Mucosa of rectum (tissue), 2 donors: ENCODE data around the gene MRFAP1L1.

Experiments
- H3K27ac ChIP-seq, 2 donors: one replicate each; pipeline ENCODE4 v1.7.0; 2013; ENCODE audit warnings: inconsistent platforms in 2 of 2, low read depth in 2 of 2, low read length in 2 of 2
- H3K27me3 ChIP-seq, 2 donors: one replicate each; pipeline ENCODE4 v1.7.0; 2013; ENCODE audit warnings: low read length in 2 of 2; ENCODE audit not compliant: control insufficient read depth in 2 of 2, insufficient read depth in 2 of 2
- H3K36me3 ChIP-seq, 2 donors: one replicate each; pipeline ENCODE4 v1.7.0; 2013; ENCODE audit warnings: low read length in 2 of 2; ENCODE audit not compliant: control insufficient read depth in 2 of 2, insufficient read depth in 2 of 2
- H3K4me1 ChIP-seq, 2 donors: one replicate each; pipeline ENCODE4 v1.7.0; 2013; ENCODE audit warnings: low read length in 2 of 2, mild to moderate bottlenecking in 1 of 2; ENCODE audit not compliant: control insufficient read depth in 2 of 2, insufficient read depth in 2 of 2
- H3K4me3 ChIP-seq, 2 donors: one replicate each; pipeline ENCODE4 v1.7.0; 2013; ENCODE audit warnings: low read length in 2 of 2
- H3K9ac ChIP-seq, 2 donors: one replicate each; pipeline ENCODE4 v1.7.0; 2013; ENCODE audit warnings: low read length in 2 of 2, low read depth in 1 of 2, mild to moderate bottlenecking in 1 of 2
- H3K9me3 ChIP-seq, 2 donors: one replicate each; pipeline ENCODE4 v1.7.0; 2013; ENCODE audit warnings: low read length in 2 of 2; ENCODE audit not compliant: control insufficient read depth in 2 of 2
- donor health status: healthy.
- donor health status: Normal muscosa, but diverticular disease.

MRFAP1L1 gene

DNA sequence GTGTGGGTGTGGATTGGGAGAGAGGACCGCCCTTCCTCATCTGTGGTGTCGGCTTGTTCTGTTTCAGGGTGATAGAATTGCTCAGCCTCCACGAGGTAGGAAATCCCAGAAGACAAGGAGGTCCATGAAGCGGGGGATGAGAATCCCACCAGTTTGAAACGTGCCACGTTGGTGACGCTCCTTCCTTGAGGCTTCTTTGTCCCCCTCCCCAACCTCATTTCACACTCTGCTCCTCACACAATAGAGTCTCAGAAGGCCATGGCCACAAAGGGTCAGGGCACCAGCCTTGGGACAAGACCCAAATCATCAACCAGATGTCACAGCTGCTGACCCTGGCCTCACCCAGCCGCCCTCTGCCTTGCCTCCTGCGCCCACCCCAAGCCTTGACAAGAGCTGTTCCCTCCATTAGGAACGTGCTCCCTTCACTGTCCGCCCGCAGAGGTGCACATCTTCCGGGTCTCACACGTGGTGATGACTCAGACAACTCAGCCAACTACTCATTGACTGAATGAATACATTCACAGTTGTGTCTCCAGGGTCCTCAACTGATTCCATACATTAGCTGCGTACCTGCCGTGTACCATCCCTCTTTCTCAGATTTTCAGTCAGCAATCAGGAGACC lies 24.6 kb upstream of the MRFAP1L1 start:
- Histone ChIP-seq H3K4me3 (no peak overlapping the region), H3K9ac (no peak overlapping the region), H3K27me3 (no peaks in the 10 kb centered on the region), H3K9me3 (no peaks in the 10 kb centered on the region), H3K27ac (no peak overlapping the region), H3K36me3 (no peaks in the 10 kb centered on the region), H3K4me1 (no peaks in the 10 kb centered on the region)

DNA sequence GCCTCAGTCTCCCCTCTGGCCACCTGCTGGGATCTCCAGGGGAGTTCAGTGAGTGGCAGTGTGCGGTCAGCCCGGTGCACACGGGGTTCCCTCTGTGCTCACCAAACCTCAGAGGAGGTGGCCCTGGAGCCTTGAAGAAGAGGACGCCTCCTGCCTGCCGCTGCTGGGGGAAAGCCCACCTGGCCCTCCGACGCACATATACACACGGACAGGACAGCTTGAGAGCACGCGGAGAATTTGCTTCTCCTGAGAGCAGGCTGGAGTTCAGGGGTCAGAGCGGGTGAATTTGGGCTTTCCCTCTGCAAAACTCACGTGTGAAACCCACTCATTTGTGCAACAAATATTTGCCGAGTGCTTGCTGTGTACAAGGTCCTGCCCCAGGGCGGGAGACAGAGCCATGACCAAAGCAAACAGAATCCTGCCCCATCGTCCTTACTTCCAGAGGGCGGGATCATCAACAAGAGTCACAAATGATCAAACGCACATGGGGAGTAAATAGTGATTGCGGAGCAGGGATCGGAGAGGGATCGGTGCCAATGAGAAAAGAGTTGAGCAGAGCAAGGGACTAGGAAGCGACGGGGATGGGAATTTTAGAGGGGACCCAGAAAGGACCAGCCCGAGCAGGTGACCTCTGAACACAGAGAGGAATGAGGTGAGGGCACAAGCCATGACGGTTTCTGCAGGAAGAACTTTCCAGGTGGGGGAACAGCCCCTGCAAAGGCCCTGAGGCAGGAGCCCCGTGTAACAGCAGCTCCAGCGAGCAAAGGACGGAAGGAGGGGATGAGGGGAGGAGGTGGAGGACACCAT lies 23.9 kb upstream of the MRFAP1L1 start:
- Histone ChIP-seq H3K27me3 (no peaks in the 10 kb centered on the region), H3K36me3 (no peaks in the 10 kb centered on the region), H3K27ac (no peak overlapping the region), H3K4me1 (no peaks in the 10 kb centered on the region), H3K9ac (no peak overlapping the region), H3K4me3 (no peak overlapping the region), H3K9me3 (no peaks in the 10 kb centered on the region)

DNA sequence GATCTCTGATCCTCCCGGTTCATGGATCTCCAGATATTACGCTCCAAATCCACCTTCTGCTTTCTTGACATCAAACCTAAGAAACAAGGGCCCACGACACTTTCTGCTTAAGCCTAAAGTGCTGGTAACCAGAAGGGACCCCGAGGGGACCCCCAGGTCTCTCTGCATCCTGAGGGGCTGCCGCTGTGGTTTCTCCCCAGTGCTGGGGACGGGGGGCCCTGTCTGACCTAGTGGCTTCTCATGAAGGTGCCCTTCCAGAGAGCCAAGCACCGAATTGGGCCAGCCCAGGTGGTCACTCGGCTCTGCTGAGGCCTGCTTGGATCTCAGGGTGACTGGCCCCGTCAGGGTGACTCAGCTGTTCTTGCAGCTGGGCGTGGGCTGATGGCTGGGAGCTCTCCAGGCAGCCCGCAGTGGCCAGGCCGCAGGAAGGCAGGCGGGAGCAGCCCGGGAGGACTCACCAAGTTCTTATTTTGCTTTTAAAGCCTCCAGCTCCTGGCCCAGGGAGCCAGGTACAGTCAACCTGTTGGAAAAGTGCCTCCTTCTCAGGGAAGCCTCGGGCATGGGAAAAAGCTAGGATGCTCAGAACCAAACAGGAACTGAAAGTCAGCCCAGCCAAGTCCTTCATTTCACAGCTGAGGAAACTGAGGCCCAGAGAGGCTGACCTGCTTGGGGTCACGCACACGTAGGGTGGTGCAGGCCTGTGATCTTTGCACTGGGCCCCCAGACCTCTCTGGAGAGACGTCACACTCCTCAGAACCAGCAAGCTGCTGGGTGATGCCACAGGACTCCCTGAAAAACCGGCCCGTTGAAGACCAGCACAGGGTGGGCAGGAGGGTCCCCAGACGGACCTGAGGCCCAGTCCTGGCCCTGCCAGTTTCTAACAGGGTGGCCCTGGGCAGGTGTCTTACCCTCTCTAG lies 23.0 kb upstream of the MRFAP1L1 start:
- no peaks in the 10 kb centered on the region for H3K27me3 ChIP-seq
- no peak overlapping the region for H3K27ac ChIP-seq
- no peak overlapping the region for H3K9ac ChIP-seq
- H3K4me3 ChIP-seq: no peak overlapping the region
- no peaks in the 10 kb centered on the region for H3K9me3 ChIP-seq
- H3K4me1 ChIP-seq: no peaks in the 10 kb centered on the region
- H3K36me3 ChIP-seq: no peaks in the 10 kb centered on the region

GRCh38 chr4:6731780-6732179 lies 22.1 kb upstream of the MRFAP1L1 start:
- Histone ChIP-seq H3K9ac (no peak overlapping the region), H3K27me3 (no peaks in the 10 kb centered on the region), H3K36me3 (no peaks in the 10 kb centered on the region), H3K4me1 (no peaks in the 10 kb centered on the region), H3K9me3 (no peaks in the 10 kb centered on the region), H3K4me3 (no peak overlapping the region), H3K27ac (no peak overlapping the region)

GRCh38 chr4:6731318-6731675 lies 21.6 kb upstream of the MRFAP1L1 start:
- Histone ChIP-seq H3K4me3 (no peak overlapping the region), H3K4me1 (no peaks in the 10 kb centered on the region), H3K9ac (no peak overlapping the region), H3K27ac (no peak overlapping the region), H3K36me3 (no peaks in the 10 kb centered on the region), H3K27me3 (no peaks in the 10 kb centered on the region), H3K9me3 (no peaks in the 10 kb centered on the region)

DNA sequence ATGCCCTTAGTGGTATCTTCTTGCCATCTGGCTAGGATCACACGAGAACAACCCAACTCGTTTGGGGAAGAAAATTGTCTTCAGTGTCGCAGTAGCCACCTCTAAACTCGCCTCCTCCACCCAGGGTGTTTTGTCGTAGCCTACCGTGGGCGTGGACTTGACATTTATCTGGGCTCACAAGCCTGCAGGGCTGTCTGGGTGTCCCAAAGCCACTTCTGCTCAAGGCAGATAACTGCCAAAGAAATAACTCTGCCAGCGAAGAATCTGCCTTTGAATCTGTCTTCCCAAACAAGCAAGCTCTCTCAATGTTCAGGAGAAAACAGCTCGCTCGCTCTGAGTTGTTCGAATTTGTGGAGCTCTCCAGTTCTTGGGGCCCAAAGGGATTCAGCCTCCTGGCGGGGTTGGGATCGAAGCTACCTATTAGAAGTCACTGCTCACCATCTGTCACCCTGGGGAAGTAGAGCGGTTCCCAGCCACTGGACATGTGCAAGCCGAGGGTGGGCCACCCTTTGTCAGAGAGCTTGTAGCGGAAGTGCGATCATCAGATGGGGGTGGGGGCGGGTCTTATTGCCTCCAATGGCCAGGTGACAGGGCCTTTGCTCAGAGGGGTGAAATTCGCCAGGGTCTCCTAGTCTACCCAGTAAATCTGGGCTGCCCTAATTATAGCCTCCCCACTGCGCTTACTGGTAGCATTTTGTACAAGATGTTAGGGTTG lies 21.1 kb upstream of the MRFAP1L1 start:
- Histone ChIP-seq H3K4me1 (no peaks in the 10 kb centered on the region), H3K36me3 (no peaks in the 10 kb centered on the region), H3K4me3 (no peak overlapping the region), H3K9me3 (no peaks in the 10 kb centered on the region), H3K27me3 (no peaks in the 10 kb centered on the region), H3K27ac (no peak overlapping the region), H3K9ac (no peak overlapping the region)

DNA sequence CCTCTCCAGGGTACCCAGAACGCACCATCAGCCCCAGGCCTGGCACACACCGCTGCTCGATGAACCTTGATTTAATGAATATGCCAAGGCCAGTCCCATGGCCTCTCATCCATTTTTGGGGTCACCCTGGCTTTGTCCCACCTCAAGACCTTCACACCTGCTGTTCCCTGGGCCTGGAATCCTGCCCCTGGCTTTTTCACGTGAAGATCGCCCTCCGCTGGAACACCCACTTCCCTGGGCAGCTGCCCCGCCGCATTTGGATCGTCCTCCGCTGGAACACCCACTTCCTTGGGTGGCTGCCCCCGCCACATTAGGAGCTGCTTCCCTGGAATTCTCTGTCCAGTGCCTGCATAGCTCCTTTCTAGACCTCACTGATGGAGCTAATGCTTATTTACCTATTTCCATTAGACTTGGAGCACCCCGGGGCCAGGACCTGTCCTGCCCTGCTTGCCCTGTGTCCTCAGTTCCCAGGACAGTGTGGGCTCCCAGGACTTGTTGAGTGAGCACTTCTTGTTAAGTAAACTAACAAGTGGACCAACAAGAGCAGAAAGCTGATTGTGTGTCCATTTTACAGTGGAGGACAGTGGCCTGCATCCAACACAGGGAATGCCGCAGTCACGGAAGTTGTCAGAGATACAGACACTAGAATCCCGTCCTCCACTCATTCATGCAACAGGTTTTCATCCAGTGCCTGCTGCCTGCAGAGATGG lies 18.8 kb upstream of the MRFAP1L1 start:
- Histone ChIP-seq H3K4me1 (no peaks in the 10 kb centered on the region), H3K27ac (no peak overlapping the region), H3K27me3 (no peaks in the 10 kb centered on the region), H3K36me3 (no peaks in the 10 kb centered on the region), H3K9me3 (no peaks in the 10 kb centered on the region), H3K9ac (no peak overlapping the region), H3K4me3 (no peak overlapping the region)

DNA sequence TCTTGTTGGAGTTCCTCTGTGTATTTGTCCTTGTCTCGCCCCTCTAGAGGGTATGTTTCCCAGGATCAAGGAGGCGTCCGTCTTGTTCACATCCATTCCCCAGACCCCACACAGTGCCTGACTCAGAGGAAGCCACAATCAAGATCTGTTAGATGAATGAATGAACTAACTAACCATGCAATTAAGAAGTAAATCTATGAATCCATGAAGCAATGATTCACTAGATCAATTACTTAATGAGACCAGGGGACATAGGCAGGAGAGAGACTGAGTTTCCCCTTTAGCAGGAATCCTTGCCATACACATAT lies 18.2 kb upstream of the MRFAP1L1 start:
- Histone ChIP-seq H3K9ac (no peak overlapping the region), H3K27ac (no peak overlapping the region), H3K27me3 (no peaks in the 10 kb centered on the region), H3K9me3 (no peaks in the 10 kb centered on the region), H3K4me1 (no peaks in the 10 kb centered on the region), H3K4me3 (no peak overlapping the region), H3K36me3 (no peaks in the 10 kb centered on the region)

DNA sequence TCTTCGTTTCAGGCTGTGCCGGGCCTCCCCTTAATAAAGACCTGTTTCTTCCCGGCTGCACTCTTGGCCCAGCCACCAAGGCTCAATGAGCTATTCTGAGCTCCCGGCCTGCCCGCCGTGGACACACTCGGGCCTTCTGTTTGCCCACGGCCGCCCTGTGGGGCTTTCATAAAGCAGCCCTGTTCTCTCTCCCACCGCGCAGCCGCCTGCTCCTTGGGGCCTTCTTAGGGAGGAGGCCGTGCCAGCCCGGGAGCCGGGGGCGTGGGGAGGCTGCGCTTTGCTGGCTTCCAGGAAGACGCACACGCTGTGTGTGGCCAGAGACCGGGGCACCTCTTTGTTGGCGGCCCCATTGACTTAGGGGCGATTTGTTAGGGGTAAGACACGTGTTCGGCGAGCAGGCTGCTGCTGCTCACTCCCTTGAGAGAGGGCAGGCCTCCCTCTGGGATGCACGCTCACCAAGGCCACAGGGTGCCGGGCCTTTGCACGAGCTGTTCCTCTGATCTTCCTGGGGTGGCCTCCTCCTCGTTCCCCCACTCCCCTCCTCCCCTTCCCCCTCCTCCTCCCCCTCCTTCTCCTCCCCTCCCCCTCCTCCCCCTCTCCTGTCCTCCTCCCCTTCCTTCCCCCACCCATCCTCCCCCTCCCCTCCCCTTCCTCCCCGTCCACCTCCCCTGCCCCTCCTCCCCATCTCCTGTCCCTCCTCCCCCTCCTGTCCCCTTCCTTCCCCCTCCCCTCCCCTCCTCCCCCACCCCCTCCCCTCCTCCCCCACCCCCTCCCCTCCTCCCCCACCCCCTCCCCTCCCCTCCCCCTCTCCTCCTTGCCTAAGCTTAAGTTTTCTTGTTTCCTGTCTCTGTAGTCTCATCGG lies 17.6 kb upstream of the MRFAP1L1 start:
- no peaks in the 10 kb centered on the region for H3K9me3 ChIP-seq
- no peaks in the 10 kb centered on the region for H3K4me1 ChIP-seq
- H3K4me3 ChIP-seq: no peak overlapping the region
- H3K9ac ChIP-seq: no peak overlapping the region
- no peak overlapping the region for H3K27ac ChIP-seq
- H3K27me3 ChIP-seq: no peaks in the 10 kb centered on the region
- no peaks in the 10 kb centered on the region for H3K36me3 ChIP-seq
